ENCODE data around the gene DENND6A.
"Not testable (repeated sequence)": the region's sequence is repeated elsewhere in the genome, so short reads cannot be mapped to it uniquely, and the experiment has no call there.

DENND6A gene

GRCh38 chr3:57715686-57716085 lies 22.8 kb upstream of the DENND6A start:
- in situ Hi-C loops (cut with HindIII; ENCODE audit: low pct_unique_long_range_greater_than_20kb, low sequenced_read_pairs), result no loop called here
- TF ChIP-seq JUND (IDR thresholded peaks at IDR 0.05; ENCODE audit: low read depth), result no peak
- no peak for DNase-seq (ENCODE audit: low read depth in 1 of 2, low spot score in 1 of 2)

GRCh38 chr3:57709559-57709958 lies 16.7 kb upstream of the DENND6A start:
- in situ Hi-C loops (cut with HindIII; ENCODE audit: low pct_unique_long_range_greater_than_20kb, low sequenced_read_pairs), result no loop called here
- no peak for TF ChIP-seq JUND (IDR thresholded peaks at IDR 0.05; ENCODE audit: low read depth)
- peak in 1 of 2 experiments; percentile 27 for DNase-seq (ENCODE audit: low read depth in 1 of 2, low spot score in 1 of 2)

- in situ Hi-C loops (cut with HindIII; ENCODE audit: low pct_unique_long_range_greater_than_20kb, low sequenced_read_pairs), result no loop called here
- TF ChIP-seq JUND (IDR thresholded peaks at IDR 0.05; ENCODE audit: low read depth), result no peak
- no peak for DNase-seq (ENCODE audit: low read depth in 1 of 2, low spot score in 1 of 2)
Observed at GRCh38 chr3:57709031-57709430, 16.2 kb upstream of the DENND6A start.

- in situ Hi-C loops (cut with HindIII; ENCODE audit: low pct_unique_long_range_greater_than_20kb, low sequenced_read_pairs), result no loop called here
- no peak for TF ChIP-seq JUND (IDR thresholded peaks at IDR 0.05; ENCODE audit: low read depth)
- DNase-seq (ENCODE audit: low read depth in 1 of 2, low spot score in 1 of 2), result no peak
Observed at GRCh38 chr3:57706462-57706861, 13.6 kb upstream of the DENND6A start.

DNA sequence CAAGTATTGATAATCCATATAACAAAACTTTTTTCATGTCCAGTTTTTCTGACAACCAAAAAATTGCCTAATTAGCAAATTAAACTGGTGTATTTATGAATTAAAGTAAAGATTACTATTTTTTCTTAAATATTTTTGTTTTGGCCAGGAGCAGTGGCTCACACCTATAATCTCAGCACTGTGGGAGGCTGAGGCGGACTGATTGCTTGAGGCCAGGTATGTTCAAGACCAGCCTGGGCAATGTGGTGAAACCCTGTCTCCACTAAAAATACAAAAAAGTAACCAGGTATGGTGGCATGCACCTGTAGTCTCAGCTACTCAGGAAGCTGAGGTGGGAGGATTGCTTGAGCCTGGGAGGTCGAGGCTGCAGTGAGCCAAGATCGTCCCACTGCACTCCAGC lies 12.5 kb upstream of the DENND6A start:
- in situ Hi-C loops (cut with HindIII; ENCODE audit: low pct_unique_long_range_greater_than_20kb, low sequenced_read_pairs); DNase-seq (ENCODE audit: low read depth in 1 of 2, low spot score in 1 of 2): not testable (repeated sequence)

- in situ Hi-C loops (cut with HindIII; ENCODE audit: low pct_unique_long_range_greater_than_20kb, low sequenced_read_pairs), result no loop called here
- DNase-seq (ENCODE audit: low read depth in 1 of 2, low spot score in 1 of 2), result no peak
- TF ChIP-seq JUND (IDR thresholded peaks at IDR 0.05; ENCODE audit: low read depth), result no peak
Observed at GRCh38 chr3:57701781-57702180, 8.9 kb upstream of the DENND6A start.

DNA sequence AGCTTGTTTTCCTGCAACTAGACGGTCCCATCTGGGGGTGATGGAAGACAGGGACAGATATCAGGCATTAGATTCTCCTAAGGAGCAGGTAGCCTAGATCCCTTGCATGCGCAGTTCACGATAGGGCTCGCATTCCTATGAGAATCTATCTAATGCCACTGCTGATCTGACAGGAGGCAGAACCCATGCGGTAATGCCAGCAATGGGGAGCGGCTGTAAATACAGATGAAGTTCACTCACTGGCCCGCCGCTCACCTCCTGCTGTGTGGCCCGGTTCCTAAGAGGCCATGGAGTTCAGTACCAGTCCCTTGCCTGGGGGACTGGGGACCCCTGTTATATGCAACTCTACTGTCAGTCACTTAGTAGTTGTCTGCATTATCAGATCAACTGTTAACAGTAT lies 7.9 kb upstream of the DENND6A start:
- no peak for DNase-seq (ENCODE audit: low read depth in 1 of 2, low spot score in 1 of 2)
- in situ Hi-C loops (cut with HindIII; ENCODE audit: low pct_unique_long_range_greater_than_20kb, low sequenced_read_pairs), result no loop called here
- TF ChIP-seq JUND (IDR thresholded peaks at IDR 0.05; ENCODE audit: low read depth), result no peak

GRCh38 chr3:57699591-57699990 lies 6.7 kb upstream of the DENND6A start:
- no peak for TF ChIP-seq JUND (IDR thresholded peaks at IDR 0.05; ENCODE audit: low read depth)
- in situ Hi-C loops (cut with HindIII; ENCODE audit: low pct_unique_long_range_greater_than_20kb, low sequenced_read_pairs), result no loop called here
- DNase-seq (ENCODE audit: low read depth in 1 of 2, low spot score in 1 of 2), result no peak

GRCh38 chr3:57696801-57697321 lies 4.0 kb upstream of the DENND6A start:
- in situ Hi-C loops (cut with HindIII; ENCODE audit: low pct_unique_long_range_greater_than_20kb, low sequenced_read_pairs), result no loop called here
- peak in 1 of 2 experiments; percentile 38 for DNase-seq (ENCODE audit: low read depth in 1 of 2, low spot score in 1 of 2)
- no peak for TF ChIP-seq JUND (IDR thresholded peaks at IDR 0.05; ENCODE audit: low read depth)

DNA sequence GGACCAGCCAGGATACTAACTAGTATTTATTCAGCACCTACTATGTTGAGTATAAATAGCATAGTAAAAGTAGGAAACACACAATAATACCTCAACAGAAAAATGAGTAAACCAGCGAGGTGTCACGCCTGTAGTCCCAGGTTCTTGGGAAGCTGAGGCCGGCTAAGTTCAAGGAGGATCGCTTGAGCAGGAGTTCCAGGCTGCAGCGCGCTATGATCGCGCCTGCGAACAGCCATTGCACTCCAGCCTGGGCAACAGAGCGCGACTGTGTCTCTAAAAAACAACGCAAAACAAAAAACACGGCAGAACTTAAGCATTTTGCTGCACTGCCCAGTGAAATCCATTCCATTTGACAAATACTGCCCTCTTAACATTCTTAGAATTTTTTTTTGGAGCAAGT lies 1.3 kb upstream of the DENND6A start:
- in situ Hi-C loops (cut with HindIII; ENCODE audit: low pct_unique_long_range_greater_than_20kb, low sequenced_read_pairs), result no loop called here
- TF ChIP-seq JUND (IDR thresholded peaks at IDR 0.05; ENCODE audit: low read depth), result no peak
- no peak for DNase-seq (ENCODE audit: low read depth in 1 of 2, low spot score in 1 of 2)

DNA sequence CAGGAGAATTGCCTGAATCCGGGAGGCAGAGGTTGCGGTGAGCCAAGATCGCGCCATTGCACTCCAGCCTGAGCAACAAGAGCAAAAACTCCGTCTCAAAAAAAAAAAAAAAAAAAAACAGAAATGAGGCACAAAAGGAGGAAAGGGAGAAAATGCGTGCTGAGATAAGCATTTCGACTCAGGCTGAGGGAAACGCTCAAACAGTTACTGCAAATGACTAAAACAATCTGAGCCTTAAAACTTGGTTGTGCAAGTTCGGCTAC lies 813 bp downstream of the DENND6A start:
- in situ Hi-C loops (cut with HindIII; ENCODE audit: low pct_unique_long_range_greater_than_20kb, low sequenced_read_pairs); DNase-seq (ENCODE audit: low read depth in 1 of 2, low spot score in 1 of 2): not testable (repeated sequence)

- in situ Hi-C loops (cut with HindIII; ENCODE audit: low pct_unique_long_range_greater_than_20kb, low sequenced_read_pairs), result no loop called here
- TF ChIP-seq JUND (IDR thresholded peaks at IDR 0.05; ENCODE audit: low read depth), result no peak
- DNase-seq (ENCODE audit: low read depth in 1 of 2, low spot score in 1 of 2), result no peak
Observed at GRCh38 chr3:57691411-57692132, 1.3 kb downstream of the DENND6A start.

GRCh38 chr3:57689367-57690053 lies 3.4 kb downstream of the DENND6A start:
- TF ChIP-seq JUND (IDR thresholded peaks at IDR 0.05; ENCODE audit: low read depth), result no peak
- in situ Hi-C loops (cut with HindIII; ENCODE audit: low pct_unique_long_range_greater_than_20kb, low sequenced_read_pairs), result no loop called here
- no peak for DNase-seq (ENCODE audit: low read depth in 1 of 2, low spot score in 1 of 2)

DNA sequence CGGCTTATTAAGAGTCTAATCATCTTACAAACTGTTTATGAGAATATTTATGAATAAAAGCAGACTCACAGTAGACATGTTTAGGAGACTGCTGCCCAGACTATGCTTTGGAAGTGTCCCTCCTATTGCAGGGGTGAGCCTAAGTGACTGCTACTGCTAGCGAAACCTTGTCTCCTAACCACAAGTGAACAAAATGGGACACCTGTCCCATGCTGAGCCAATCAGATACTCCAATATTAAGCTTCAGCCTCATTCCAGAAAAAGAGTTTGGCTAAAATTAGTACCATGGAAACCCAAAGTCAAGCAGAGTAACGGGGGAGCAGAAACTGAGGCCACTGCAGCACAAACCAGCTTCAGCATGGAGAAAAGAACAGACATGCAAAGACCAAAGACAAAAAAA lies 4.6 kb downstream of the DENND6A start:
- in situ Hi-C loops (cut with HindIII; ENCODE audit: low pct_unique_long_range_greater_than_20kb, low sequenced_read_pairs), result no loop called here
- no peak for TF ChIP-seq JUND (IDR thresholded peaks at IDR 0.05; ENCODE audit: low read depth)
- no peak for DNase-seq (ENCODE audit: low read depth in 1 of 2, low spot score in 1 of 2)

Measured in T47D (cell line).